ENCODE data around the gene TAGLN3. TPM values are rescaled to one million over a fixed set of nuclear protein-coding genes. Genes with fewer than 3 reads are reported as not detected.

Gene TAGLN3
- total RNA-seq, 1 experiment from 2014 or later, result not detected

GRCh38 chr3:111952086-111952485 lies 46.6 kb upstream of the TAGLN3 start:
- Mint-ChIP-seq H3K4me1 (ENCODE audit: low read depth, unreplicated experiment) (no peaks in the 10 kb centered on the region), H3K27ac (ENCODE audit: unreplicated experiment) (no peak overlapping the region), H3K27me3 (ENCODE audit: insufficient read depth, unreplicated experiment) (no peaks in the 10 kb centered on the region), H3K9me3 (ENCODE audit: unreplicated experiment) (no peaks in the 10 kb centered on the region), H3K4me3 (ENCODE audit: unreplicated experiment) (no peak overlapping the region), H3K36me3 (ENCODE audit: insufficient read depth, unreplicated experiment) (peaks cover 18% of the 10 kb centered on the region)
- H3K27me3 ChIP-seq (replicated peaks; ENCODE audit: control insufficient read depth, insufficient read depth, low read length), result no peaks in the 10 kb centered on the region
- DNase-seq, result no peak
- ChIA-PET POLR2A (no interaction called here), CTCF (no interaction called here)
- H3K9me3 ChIP-seq, result no peaks in the 10 kb centered on the region
- no peak for TF ChIP-seq CTCF (IDR thresholded peaks at IDR 0.05; ENCODE audit: insufficient read depth in 1 of 2, low read depth in 1 of 2, low read length in 1 of 2, severe bottlenecking in 1 of 2, unreplicated experiment in 1 of 2)
- peaks cover 2% of the 10 kb centered on the region; the same call in 1 of the 2 replicates for H3K36me3 ChIP-seq (ENCODE audit: control insufficient read depth, insufficient read depth, low read length)
- no TSS peak for BruUV-seq (replicated peaks)
- no peak overlapping the region for H3K4me3 ChIP-seq (ENCODE audit: low read depth, low read length)
- H3K4me1 ChIP-seq, result no peaks in the 10 kb centered on the region
- intact Hi-C loops (cut with micrococcal nuclease; ENCODE audit: unreplicated experiment), result no loop called here

GRCh38 chr3:111952866-111953450 lies 45.8 kb upstream of the TAGLN3 start:
- Histone ChIP-seq H3K9me3 (no peaks in the 10 kb centered on the region), H3K27me3 (replicated peaks; ENCODE audit: control insufficient read depth, insufficient read depth, low read length) (no peaks in the 10 kb centered on the region), H3K36me3 (ENCODE audit: control insufficient read depth, insufficient read depth, low read length) (peaks cover 2% of the 10 kb centered on the region; the same call in 1 of the 2 replicates), H3K4me1 (no peaks in the 10 kb centered on the region), H3K4me3 (ENCODE audit: low read depth, low read length) (no peak overlapping the region)
- Mint-ChIP-seq H3K9me3 (ENCODE audit: unreplicated experiment) (no peaks in the 10 kb centered on the region), H3K4me1 (ENCODE audit: low read depth, unreplicated experiment) (no peaks in the 10 kb centered on the region), H3K4me3 (ENCODE audit: unreplicated experiment) (no peak overlapping the region), H3K27ac (ENCODE audit: unreplicated experiment) (no peak overlapping the region), H3K27me3 (ENCODE audit: insufficient read depth, unreplicated experiment) (no peaks in the 10 kb centered on the region), H3K36me3 (ENCODE audit: insufficient read depth, unreplicated experiment) (peaks cover 25% of the 10 kb centered on the region)
- BruUV-seq (replicated peaks), result no TSS peak
- CTCF ChIA-PET, result no interaction called here
- no peak for TF ChIP-seq CTCF (IDR thresholded peaks at IDR 0.05; ENCODE audit: insufficient read depth in 1 of 2, low read depth in 1 of 2, low read length in 1 of 2, severe bottlenecking in 1 of 2, unreplicated experiment in 1 of 2)
- intact Hi-C loops (cut with micrococcal nuclease; ENCODE audit: unreplicated experiment), result no loop called here
- no peak for DNase-seq
- POLR2A ChIA-PET, result no interaction called here

GRCh38 chr3:111954228-111954990 lies 44.3 kb upstream of the TAGLN3 start:
- POLR2A ChIA-PET, result no interaction called here
- BruUV-seq (replicated peaks), result no TSS peak
- Mint-ChIP-seq H3K27me3 (ENCODE audit: insufficient read depth, unreplicated experiment) (no peaks in the 10 kb centered on the region), H3K4me3 (ENCODE audit: unreplicated experiment) (no peak overlapping the region), H3K27ac (ENCODE audit: unreplicated experiment) (no peak overlapping the region), H3K9me3 (ENCODE audit: unreplicated experiment) (no peaks in the 10 kb centered on the region), H3K4me1 (ENCODE audit: low read depth, unreplicated experiment) (no peaks in the 10 kb centered on the region), H3K36me3 (ENCODE audit: insufficient read depth, unreplicated experiment) (peaks cover 19% of the 10 kb centered on the region)
- intact Hi-C loops (cut with micrococcal nuclease; ENCODE audit: unreplicated experiment), result no loop called here
- Histone ChIP-seq H3K4me1 (no peaks in the 10 kb centered on the region), H3K9me3 (no peaks in the 10 kb centered on the region), H3K27me3 (replicated peaks; ENCODE audit: control insufficient read depth, insufficient read depth, low read length) (no peaks in the 10 kb centered on the region), H3K4me3 (ENCODE audit: low read depth, low read length) (no peak overlapping the region), H3K36me3 (ENCODE audit: control insufficient read depth, insufficient read depth, low read length) (peaks cover 2% of the 10 kb centered on the region; the same call in 1 of the 2 replicates)
- no peak for TF ChIP-seq CTCF (IDR thresholded peaks at IDR 0.05; ENCODE audit: insufficient read depth in 1 of 2, low read depth in 1 of 2, low read length in 1 of 2, severe bottlenecking in 1 of 2, unreplicated experiment in 1 of 2)
- no peak for DNase-seq
- CTCF ChIA-PET, result no interaction called here

Data from Caco-2 (cell line).